Measurements from ENCODE around the gene SPRTN.

The SPRTN gene, protein sequence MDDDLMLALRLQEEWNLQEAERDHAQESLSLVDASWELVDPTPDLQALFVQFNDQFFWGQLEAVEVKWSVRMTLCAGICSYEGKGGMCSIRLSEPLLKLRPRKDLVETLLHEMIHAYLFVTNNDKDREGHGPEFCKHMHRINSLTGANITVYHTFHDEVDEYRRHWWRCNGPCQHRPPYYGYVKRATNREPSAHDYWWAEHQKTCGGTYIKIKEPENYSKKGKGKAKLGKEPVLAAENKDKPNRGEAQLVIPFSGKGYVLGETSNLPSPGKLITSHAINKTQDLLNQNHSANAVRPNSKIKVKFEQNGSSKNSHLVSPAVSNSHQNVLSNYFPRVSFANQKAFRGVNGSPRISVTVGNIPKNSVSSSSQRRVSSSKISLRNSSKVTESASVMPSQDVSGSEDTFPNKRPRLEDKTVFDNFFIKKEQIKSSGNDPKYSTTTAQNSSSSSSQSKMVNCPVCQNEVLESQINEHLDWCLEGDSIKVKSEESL

DNA sequence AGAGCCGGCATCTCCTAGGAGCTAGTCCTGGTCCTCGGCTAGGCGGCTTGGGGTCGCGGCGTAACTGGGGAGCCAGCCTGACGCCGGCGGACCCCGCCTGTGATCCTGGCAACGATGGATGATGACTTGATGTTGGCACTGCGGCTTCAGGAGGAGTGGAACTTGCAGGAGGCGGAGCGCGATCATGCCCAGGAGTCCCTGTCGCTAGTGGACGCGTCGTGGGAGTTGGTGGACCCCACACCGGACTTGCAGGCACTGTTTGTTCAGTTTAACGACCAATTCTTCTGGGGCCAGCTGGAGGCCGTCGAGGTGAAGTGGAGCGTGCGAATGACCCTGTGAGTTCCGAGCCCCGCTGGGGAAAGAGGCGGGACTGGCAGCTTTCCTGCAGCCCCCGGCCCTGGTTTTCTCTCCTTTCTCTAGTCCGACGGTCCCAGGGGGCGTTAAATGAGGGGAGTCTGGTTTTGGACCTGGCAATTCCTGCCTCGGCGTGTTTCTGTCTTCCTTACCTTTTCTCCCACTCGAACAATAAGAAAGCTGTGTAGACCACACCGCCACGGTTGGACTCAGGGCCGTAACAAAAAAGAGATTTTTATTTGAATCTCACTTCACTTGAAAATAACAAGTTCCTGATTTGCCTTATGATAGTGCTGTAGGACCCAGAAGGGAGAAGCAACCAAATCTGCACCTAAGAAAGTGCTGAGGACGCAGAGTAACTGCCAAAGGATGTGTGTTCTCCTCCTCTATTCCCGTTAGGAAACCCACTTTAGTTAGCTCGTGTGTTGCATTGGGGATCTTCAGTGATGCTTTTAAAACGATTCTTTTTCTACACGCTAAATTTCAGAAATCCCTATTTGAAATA, at the start of gene SPRTN:
Gene SPRTN (plus strand): TSS at position 24 of the 859 bp plus-strand sequence. CDS start 91 bp downstream, at position 115.
- no peak for DNase-seq (ENCODE audit: low read depth, low spot score)

DNA sequence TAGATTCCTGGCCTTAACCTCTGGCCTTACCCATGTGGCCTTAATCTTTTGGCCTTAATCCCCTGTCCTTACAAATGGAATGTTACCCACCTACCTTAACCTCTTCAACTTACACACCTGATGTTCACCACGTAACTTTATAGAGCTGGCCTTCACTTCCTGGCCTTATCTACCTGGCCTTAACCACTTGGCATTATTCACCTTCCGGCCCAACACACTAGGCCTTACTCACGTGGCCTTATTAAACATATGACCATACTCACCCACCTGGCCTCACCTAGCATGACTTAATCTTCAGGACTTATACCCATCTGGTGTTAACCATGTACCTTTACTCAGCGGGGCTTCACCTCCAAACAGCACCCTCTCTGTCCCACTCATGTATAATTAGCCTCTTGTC, 42.2 kb upstream of the SPRTN start:
- no peak for DNase-seq (ENCODE audit: low read depth, low spot score)

DNA sequence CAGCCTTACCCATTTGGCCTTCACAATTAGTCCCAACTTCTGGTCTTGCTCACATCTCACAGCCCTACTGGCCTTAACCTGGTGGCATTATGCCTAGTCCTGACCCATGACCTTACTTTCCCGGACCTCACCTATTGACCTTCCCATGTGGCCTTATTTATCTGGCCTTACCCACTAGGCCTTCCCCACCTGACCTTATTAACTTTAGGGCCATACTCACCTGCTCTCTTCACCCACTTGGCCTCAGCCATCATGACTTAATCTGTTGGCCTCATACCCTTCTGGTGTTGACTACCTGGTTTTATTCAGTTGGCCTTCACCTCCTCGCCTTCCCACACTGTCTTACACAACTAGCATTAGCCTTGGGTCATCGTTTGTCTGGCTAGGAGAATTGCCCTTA, 36.1 kb upstream of the SPRTN start:
- no peak for DNase-seq (ENCODE audit: low read depth, low spot score)

DNA sequence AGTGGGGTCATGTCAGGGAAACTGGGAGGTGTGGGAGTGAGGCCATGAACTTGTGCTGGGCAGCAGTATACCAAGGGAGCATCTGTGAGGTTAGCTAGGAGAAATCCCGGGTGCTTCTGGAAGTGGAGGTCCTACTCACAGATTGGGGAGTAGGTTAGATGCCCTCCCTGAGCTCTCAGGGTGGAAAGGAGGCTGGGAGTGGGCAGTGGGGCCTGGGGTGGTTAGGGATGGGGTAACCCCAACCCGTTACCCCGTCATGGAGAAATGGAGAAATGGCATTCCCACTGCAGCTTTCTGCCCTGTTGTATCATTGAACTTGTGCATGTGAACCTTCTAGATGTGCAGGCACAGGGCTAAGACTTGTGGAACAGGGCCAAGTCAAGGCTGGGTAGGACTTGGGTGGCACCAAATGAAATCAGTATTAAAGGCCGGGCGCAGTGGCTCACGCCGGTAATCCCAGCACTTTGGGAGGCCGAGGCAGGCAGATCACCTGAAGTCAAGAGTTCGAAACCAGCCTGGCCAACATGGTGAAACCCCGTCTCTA, 27.6 kb upstream of the SPRTN start:
- no peak for DNase-seq (ENCODE audit: low read depth, low spot score)

DNA sequence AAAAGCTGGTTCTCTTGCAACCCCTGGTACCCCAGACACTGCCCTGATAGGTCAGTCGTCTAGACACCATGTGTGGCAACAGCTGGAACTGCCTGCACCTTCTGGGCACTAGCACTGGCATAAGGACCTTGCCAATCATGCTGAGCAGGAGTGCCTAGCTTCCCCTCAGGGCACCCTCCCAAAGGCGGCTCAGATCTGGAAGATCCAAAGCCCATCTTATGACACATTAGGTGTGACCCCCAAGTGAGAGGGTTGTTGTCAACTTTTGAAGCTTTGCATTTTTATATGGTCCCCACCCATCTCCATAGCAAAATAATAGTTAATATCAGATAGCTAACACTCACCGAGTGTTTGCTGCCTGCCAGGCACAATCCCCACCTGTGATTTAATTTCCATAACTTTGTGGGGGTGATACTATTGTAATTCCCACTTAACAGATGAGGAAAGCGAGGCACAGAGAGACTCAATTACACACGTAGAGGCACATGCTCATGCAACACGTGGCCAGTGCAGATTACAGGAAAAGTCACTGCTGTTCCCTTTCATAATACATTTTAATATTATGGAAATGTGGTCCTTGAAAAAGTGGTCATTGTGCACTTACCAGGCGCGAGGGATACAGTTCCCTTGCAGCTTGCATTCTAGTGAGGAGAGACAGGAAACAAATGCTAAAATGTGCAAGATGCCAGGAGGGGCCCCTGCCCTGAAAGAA, 26.2 kb upstream of the SPRTN start:
- DNase-seq (ENCODE audit: low read depth, low spot score), result no peak

DNA sequence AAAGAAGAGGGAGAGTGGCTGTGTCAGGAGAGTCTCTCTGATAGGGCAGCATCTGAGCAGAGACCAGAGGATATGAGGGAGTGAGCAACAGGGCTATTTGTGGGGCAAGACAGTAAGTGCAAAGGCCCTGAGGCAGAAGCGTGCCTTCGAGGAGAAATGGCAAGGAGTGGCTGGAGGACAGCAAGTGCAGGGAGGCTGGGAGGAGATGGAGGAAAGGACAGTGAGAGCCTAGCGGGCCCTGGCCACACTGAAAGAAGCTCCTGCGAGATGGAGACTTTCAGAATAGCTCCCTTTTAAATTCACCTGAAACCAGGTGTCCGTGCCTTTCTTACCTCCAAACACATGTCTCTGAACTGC, 25.7 kb upstream of the SPRTN start:
- DNase-seq (ENCODE audit: low read depth, low spot score), result no peak

DNA sequence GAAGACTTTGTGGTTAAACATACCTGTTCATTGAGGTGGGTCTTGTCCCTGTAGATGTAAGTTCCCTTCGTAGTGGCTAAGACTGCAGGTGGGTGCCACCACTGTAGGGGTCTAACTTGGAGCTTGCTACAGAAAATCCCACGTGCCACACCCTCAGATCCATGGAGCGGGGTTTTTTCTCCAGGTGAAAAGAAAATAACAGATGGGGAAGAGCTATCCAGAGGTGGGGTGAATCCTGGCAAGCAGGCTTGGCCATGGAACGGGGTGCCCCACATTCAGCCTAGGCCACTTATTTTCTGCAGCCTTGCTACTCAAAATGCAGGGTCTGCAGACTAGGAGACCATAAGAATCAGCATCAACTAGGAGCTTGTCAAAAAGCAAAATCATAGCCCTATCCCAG, 24.4 kb upstream of the SPRTN start:
- DNase-seq (ENCODE audit: low read depth, low spot score), result no peak

DNA sequence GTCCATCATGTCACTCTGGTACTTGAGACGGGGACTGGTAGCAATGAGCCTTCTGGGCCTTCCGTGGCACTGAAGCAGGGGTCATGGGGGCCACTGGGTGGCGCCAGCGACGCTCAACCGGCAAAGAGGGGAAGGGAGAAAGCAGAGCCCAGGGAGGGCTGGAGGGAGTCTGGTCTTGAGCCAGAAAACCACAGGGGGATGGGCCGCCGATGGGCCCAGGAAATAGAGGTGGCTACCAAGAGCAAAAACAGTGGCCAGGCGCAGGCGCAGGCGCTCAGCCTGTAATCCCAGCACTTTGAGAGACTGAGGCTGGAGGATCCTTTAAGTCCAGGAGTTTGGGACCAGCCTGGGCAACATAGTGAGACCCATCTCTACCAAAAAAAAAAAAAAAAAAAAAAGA, 22.2 kb upstream of the SPRTN start:
- peak; percentile 50 for DNase-seq (ENCODE audit: low read depth, low spot score)

DNA sequence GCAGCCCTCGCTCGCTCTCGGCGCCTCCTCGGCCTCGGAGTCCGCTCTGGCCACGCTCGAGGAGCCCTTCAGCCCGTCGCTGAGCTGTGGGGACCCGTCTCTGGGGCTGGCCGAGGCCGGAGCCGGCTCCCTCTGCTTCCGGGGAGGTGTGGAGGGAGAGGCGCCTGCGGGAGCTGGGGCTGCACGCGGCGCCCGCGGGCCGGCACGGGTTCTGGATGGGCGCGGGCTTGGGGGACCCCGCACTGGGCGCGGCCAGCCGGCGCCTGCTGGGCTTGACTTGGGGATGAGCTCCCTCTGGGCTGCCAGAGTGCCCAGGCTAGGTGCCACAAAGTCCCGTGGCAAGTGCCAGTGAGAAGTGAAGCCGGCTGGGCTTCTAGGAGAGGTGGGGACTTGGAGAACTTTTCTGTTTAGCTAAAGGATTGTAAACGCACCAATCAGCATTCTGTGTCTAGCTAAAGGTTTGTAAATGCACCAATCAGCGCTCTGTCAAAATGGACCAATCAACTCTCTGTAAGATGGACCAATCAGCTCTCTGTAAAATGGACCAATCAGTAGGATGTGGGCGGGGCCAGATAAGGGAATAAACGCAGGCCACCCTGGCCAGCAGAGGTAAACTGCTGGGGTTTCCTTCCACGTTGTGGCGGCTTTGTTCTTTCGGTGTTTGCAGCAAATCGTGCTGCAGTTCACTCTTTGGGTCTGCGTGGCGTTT, 20.6 kb upstream of the SPRTN start:
- DNase-seq (ENCODE audit: low read depth, low spot score), result no peak

DNA sequence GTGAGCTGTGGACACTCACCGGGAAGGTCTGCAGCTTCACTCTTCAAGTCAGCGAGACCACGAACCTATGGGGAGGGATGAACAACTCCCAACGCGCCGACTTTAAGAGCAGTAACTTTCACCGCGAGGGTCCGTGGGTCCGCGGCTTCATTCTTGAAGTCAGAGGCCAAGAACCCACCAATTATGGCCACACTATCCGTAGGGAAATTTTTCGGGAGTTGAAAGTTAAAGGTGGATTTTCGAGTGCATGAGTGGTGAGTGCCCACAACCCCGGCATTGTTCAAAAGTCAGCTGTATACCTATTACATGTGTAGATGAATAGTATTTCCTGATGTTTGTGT, 20.1 kb upstream of the SPRTN start:
- no peak for DNase-seq (ENCODE audit: low read depth, low spot score)

DNA sequence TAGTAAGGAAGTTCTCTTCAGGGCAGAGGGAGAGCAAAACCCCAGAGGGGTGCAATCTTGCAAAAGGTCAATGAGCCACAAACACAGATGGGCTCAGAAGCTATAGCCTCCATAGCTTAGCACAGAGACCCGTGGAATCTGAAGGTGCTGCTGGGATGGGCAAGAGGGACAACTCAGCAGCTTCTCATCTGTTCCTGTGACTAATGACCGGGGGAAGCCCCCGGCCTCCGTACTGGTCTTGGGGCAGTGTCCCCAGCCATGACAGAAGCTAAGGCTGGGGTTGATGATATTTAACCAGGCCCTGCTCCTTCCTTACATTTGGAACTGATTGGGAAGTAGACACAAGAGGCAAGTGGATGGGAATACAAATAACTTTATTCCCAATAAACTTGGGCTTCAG, 19.5 kb upstream of the SPRTN start:
- no peak for DNase-seq (ENCODE audit: low read depth, low spot score)

DNA sequence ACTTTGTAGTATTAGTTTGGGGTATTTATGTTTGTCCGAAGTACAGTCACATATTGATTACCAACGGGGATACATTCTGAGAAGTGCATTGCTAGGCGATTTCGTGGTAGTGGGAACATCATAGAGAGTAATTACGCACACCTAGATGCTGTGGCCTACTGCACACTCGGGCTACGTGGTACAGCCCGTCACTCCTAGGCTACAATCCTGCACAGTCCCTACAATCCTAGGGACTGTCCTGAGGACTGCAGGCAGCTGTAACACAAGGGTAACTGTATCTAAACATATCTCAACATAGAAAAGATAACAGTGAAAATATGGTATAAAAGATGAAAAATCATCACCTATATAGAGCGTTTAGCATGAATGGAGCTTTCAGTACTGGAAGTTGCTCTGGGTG, 19.0 kb upstream of the SPRTN start:
- no peak for DNase-seq (ENCODE audit: low read depth, low spot score)

DNA sequence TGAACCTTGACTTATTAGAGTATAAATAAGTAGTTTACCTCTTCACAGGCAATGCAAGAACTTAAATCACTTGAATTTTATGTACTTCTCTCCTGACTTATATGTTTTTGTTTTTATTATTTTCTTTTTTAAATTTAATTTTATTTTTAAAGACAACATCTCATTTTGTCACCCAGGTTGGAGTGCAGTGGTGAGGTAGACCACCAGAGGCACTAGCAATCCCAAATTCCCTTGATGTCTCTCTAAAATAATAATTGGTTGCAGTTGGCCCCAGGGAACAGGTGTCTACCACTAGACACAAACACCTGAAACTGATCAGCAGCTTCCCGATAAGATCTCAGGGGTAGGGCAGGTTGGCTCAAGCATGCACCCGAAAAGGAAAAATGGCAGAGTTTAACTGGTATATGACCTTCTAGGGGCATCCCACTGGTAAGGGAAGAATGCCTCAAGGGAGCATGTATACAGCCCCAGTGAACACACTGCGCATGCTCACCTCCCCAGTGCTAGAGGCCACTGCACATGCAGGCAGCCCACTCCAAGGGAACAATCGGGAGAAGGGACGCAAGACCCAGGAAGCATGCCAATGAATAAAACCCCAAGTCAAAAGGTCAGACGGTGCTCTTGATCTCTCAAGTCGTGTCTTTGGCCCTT, 15.1 kb upstream of the SPRTN start:
- no peak for DNase-seq (ENCODE audit: low read depth, low spot score)

DNA sequence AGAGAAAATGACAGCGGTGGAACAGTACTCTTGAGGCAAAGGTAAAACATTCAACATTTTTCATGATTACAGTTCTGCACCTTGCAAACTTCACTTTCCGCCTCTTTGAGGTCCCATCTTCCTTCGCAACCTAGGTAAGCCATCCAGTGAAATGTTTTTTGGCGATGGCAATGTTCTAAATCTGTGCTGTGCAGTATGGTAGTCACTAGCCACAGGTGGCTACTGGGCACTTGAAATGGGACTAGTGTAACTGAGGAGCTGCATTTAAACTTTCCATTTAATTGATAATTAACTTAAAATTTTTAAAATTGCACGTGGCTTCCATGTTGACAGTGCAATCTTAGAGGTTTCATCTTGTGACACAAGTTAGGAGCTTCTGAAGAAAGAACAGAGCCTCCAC, 13.4 kb upstream of the SPRTN start:
- no peak for DNase-seq (ENCODE audit: low read depth, low spot score)

DNA sequence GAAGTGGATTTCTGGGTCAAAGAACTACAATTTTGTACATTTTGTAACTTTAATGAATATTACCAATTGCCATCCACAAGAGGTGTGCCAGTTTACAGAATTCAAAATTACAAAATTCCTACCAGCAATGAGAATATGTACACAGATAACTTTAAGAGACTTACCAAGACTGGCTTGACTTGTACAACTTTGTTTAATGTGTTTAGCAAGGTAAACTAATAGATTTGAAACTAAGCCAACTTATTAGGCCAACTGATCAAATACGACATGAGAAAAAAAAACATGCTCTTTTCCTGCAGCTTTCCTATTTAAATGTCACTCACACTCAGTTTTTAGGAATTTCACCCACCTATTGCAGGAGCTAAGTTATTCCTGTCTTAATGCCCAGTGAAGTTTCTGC, 11.8 kb upstream of the SPRTN start:
- DNase-seq (ENCODE audit: low read depth, low spot score), result no peak

DNA sequence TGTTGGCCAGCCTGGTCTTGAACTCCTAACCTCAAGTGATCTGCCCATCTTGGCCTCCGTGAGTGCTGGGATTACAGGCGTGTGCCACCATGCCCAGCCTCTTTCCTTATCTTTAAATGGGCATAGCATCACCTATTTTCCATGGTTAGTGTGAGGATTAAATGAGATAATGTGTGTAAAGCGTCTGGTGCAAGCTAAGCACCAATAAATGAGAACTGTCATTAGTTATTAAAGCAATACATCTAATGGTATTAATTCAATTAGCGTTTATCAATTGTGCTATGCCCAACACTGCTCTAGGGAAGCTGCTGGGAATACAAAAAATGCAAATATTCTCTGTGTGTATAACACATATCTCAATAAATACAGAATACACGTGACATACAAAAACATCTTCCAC, 10.5 kb upstream of the SPRTN start:
- no peak for DNase-seq (ENCODE audit: low read depth, low spot score)

DNA sequence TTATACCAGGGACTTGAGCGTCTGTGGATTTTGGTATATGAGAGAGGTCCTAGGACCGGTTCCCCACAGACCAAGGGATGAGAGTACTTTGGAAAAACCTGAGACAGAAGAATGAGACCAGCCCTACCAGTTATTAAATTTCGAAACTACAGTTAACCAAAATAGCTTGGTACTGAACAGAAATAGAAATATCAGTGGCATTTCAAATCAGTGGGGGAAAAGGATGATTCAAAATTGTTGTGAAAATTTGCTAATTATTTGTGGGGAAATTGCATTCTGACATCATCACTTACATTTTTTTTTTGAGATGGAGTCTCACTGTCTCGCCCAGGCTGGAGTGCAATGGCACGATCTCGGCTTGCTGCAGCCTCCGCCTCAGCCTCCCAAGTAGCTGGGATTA, 8.6 kb upstream of the SPRTN start:
- no peak for DNase-seq (ENCODE audit: low read depth, low spot score)

DNA sequence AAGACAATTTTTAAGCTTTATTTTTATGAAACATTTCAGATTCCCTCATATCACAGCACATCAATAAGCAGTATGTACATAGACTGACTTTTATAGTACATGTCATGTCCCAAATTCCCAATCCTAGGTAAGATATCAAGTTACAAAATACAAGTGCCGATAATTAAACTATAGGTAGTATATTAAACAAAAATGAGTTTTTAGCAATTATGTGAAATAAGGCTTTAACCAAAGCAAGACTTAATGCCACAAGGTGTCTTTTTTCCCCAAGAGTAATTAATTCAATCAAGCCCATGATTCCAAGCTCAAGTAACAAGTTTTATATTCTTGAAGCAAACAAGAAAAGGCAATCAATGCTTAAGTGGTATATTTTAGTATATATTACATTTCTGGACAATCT, 5.3 kb upstream of the SPRTN start:
- no peak for DNase-seq (ENCODE audit: low read depth, low spot score)

DNA sequence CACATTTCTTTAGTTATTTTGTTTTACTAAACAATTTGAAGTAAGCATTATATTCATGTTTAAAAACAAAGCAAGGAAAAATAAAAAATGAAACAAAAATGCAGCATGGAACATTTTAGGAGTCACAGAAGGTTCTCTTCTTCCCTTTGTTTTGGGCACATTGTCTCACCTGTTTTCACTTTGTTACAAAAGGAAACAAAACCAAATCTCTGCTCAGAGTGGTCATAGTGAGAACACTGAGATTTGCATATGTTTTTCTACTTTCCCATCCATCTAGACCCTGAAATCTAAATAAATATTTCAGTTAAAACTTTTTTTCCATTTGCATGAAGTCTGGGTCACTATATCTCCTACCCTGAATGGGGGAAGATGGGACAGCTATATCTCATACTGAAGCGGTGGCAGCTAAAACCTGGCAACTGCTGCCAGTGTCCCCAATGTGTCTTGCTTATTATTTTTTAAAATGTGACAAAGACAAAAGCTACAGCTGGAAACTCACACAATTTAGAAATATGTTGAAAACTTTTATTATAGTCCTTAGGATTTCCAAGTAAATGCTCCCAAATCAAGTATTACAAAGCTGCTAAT, 3.9 kb upstream of the SPRTN start:
- DNase-seq (ENCODE audit: low read depth, low spot score), result no peak

DNA sequence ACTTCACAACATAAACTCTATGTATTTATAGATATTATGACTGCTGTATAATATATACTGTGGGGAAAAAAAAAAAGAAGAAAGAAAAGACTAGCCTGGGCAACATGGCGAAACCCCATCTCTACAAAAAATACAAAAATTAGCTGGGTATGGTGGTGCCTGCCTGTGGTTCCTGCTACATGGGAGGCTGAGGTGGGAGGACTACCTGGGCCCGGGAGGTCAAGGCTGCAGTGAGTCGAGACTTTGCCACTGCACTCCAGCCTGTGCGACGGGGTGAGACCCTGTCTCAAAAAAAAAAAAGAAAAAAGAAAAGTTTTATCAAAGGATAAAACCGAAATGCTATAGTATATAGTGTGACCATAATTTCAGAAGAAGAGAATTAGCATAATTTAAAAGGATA, 3.1 kb upstream of the SPRTN start:
- DNase-seq (ENCODE audit: low read depth, low spot score), result no peak
